ENCODE measurements around the gene SNAP25. TPM values are rescaled to one million over a fixed set of nuclear protein-coding genes. Genes with fewer than 3 reads are reported as not detected.
A peak's percentile ranks its signal among the peaks of the same experiment; 100 is the strongest.

Gene SNAP25
- total and polyA plus RNA-seq, 9 of the 15 experiments (the other 6 are each of a cell fraction or from before 2014, with no cell fraction given) = 0.07 TPM; not detected in 8

DNA sequence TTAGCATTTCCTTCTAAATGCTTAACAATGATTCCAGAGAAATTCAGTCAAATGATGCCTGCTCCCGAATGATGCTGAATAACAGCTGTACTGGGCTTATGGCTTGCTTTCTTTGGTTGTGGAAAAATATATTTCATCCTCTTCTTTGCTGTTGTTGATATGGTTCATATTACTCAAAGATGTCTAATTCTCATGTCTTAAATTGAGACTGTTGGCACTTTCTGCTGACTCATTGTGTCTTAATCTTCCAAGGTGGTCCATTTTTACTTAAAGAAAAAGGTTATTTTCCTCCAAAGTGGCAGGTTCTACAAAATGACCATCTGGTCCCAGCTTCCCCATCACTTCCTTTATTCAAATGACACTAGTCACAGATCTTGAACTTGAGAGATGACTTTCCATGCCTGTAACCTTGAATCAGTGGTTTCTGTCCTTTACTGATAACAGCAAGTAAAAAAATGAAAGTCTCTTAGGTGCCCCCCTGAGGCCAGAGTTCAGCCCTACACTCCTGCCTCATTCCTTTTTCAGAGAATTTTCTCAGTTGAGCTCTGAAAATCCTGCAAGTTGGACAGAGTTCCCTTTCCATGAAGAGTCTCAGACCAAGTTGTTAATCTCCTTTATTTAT lies 6.9 kb downstream of the SNAP25 start:
- FAIRE-seq = peak; percentile 69
- POLR2A ChIA-PET = interaction anchor here (0.6 kb wide), 1 partner anchor 99 kb away, joined by 3 read pairs; no protein-coding TSS in a partner anchor
- 0% methylated on average over 1 of the region's 1 CpG for WGBS (ENCODE audit: insufficient coverage, low coverage, missing lambda C conversion rate)
- TF ChIP-seq CBFA2T3 (IDR thresholded peaks at IDR 0.05) (peak; percentile 43; the same call in 1 of the 2 replicates), ARID1B (IDR thresholded peaks at IDR 0.05) (0 out of 2 replicates have a peak, but pooled peaks have one; percentile 13), EHMT2 (IDR thresholded peaks at IDR 0.05) (0 out of 2 replicates have a peak, but pooled peaks have one; percentile 27), CTCF (IDR thresholded peaks at IDR 0.05 in 2 of 3, conservative IDR thresholded peaks at IDR 0.05 in 1 of 3; ENCODE audit: insufficient read depth in 2 of 3, low read depth in 1 of 3, low read length in 3 of 3) (peak in 2 of 3 experiments; percentile 27 to 39; a peak in 2 of 6 replicates), ZNF316 (IDR thresholded peaks at IDR 0.05) (peak; percentile 48; the same call in 1 of the 2 replicates), CTBP1 (IDR thresholded peaks at IDR 0.05; ENCODE audit: borderline replicate concordance) (peak; percentile 51), ESRRA (IDR thresholded peaks at IDR 0.05; ENCODE audit: borderline replicate concordance, low read depth) (peak; percentile 90), REST (IDR thresholded peaks at IDR 0.05; ENCODE audit: borderline replicate concordance) (peak; percentile 18; the same call in 1 of the 2 replicates), REST (CRISPR knock-in tag; IDR thresholded peaks at IDR 0.05; ENCODE audit: low read depth) (no peak), TAL1 (IDR thresholded peaks at IDR 0.05) (peak; percentile 31; the same call in 1 of the 2 replicates), SNRNP70 (optimal IDR thresholded peaks at IDR 0.05; ENCODE audit: low read depth, low read length) (no peak), LCOR (CRISPR knock-in tag; IDR thresholded peaks at IDR 0.05) (no peak), RBFOX2 (IDR thresholded peaks at IDR 0.05; ENCODE audit: low read depth, low read length) (no peak), MAFK (IDR thresholded peaks at IDR 0.05; ENCODE audit: low read length) (peak; percentile 22; the same call in 1 of the 2 replicates)

More for the DNA sequence above, 6.9 kb downstream of the SNAP25 start:
- no peak overlapping the region for H3K9ac ChIP-seq (ENCODE audit: insufficient read depth in 1 of 2, low read depth in 2 of 2, low read length in 2 of 2)
- no peaks in the 10 kb centered on the region for H3K36me3 ChIP-seq (ENCODE audit: control insufficient read depth, insufficient read depth, low read length)
- DNase-seq (ENCODE audit: extremely low read depth in 1 of 4, low spot score in 3 of 4) (peak; percentile 8 to 31 (median 18)), ATAC-seq (peak; percentile 75)
- H4K20me1 ChIP-seq (replicated peaks; ENCODE audit: control insufficient read depth, insufficient read depth, low read length) = no peaks in the 10 kb centered on the region
- H3K27ac ChIP-seq (ENCODE audit: extremely low read depth, low read depth, low read length) = no peak overlapping the region
- H3K4me1 ChIP-seq (replicated peaks in 1 of 2; ENCODE audit: control insufficient read depth in 2 of 2, insufficient read depth in 2 of 2, low read length in 2 of 2) = no peaks in the 10 kb centered on the region
- intact Hi-C loops (cut with micrococcal nuclease) = loop anchor here (1.0 to 5.0 kb wide), 2 partner anchors 247 to 608 kb away; no protein-coding TSS in a partner anchor
- H3K9me3 ChIP-seq (replicated peaks; ENCODE audit: control insufficient read depth, insufficient read depth, low read depth, low read length) = no peaks in the 10 kb centered on the region
- H2AFZ ChIP-seq (ENCODE audit: low read depth, low read length) = no peak overlapping the region
- no peak overlapping the region for H3K4me3 ChIP-seq
- no peaks in the 10 kb centered on the region for H3K79me2 ChIP-seq (ENCODE audit: control insufficient read depth, insufficient read depth, low read length)
- in situ Hi-C loops (cut with MboI) = no loop called here
- H3K4me2 ChIP-seq (ENCODE audit: insufficient read depth, low read length) = no peak overlapping the region
- no peaks in the 10 kb centered on the region for H3K27me3 ChIP-seq (ENCODE audit: control insufficient read depth in 2 of 2, insufficient read depth in 2 of 2, low read length in 2 of 2)
- CTCF ChIA-PET (ENCODE audit: low intra/inter-chr PET ratio) = no interaction called here
- H3K9me1 ChIP-seq (ENCODE audit: control insufficient read depth, insufficient read depth, low read length) = no peaks in the 10 kb centered on the region
- BruUV-seq (replicated peaks) = no TSS peak
